Kasumi-1 (cell line): ENCODE data around the gene MAP3K20.
"Not testable (repeated sequence)": the region's sequence is repeated elsewhere in the genome, so short reads cannot be mapped to it uniquely, and the experiment has no call there.

Experiments
- DNase-seq, 2 experiments: peaks; one replicate each; lab custom pipeline; 2025; lab: John Stamatoyannopoulos, UW

The MAP3K20 gene

DNA sequence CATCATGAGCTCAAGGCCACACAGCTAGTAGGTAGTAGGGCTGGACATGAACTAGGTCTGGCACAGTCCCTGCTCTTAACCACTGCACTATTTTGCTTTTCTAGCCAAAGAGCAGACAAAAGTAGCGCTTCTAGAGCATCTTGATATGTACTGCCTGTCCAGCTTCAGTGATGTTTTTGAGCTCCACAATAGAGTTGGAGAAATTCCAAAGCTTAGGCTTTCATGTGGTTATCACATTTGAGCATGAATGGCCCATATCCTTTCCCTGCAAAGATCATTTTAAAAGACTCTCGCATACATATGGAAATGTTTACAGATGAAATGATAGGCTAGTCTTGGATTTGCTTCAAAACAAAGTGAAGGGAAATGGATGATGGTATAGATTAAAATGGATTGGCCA, 128.7 kb downstream of the MAP3K20 start:
- DNase-seq, result no peak

DNA sequence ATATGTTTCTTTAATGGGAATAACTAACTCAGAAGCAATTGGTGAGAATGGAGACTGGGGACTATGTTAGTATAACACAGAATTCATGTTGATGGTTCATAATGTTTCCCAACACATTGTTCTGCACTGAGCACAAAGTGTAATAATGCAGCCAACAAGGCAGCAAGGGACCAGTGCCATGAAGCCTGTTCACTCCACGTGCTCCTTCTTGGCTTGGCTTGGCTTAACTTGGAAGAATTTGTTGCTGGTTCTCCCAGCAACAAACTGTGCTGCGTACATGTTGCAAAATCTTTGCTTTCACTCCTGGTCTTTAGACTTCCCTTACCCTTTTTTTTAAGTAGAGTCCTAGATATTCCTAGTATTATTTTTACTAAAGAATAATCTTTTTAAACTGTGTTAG, 129.7 kb downstream of the MAP3K20 start:
- no peak for DNase-seq

DNA sequence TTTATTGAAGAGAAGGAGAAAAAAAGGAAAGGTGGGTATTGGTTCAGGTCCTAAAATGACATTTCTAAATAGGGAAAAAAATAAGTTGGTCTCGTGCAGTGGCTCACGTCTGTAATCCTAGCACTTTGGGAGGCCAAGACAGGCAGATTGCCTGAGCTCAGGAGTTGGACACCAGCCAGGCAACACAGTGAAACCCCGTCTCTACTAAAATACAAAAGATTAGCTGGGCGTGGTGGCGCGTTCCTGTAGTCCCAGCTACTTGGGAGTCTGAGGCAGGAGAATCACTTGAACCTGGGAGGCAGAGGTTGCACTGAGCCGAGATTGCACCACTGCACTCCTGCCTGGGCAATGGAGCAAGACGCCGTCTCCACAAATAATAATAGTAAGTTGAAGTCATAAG, 131.5 kb downstream of the MAP3K20 start:
- not testable (repeated sequence) for DNase-seq

DNA sequence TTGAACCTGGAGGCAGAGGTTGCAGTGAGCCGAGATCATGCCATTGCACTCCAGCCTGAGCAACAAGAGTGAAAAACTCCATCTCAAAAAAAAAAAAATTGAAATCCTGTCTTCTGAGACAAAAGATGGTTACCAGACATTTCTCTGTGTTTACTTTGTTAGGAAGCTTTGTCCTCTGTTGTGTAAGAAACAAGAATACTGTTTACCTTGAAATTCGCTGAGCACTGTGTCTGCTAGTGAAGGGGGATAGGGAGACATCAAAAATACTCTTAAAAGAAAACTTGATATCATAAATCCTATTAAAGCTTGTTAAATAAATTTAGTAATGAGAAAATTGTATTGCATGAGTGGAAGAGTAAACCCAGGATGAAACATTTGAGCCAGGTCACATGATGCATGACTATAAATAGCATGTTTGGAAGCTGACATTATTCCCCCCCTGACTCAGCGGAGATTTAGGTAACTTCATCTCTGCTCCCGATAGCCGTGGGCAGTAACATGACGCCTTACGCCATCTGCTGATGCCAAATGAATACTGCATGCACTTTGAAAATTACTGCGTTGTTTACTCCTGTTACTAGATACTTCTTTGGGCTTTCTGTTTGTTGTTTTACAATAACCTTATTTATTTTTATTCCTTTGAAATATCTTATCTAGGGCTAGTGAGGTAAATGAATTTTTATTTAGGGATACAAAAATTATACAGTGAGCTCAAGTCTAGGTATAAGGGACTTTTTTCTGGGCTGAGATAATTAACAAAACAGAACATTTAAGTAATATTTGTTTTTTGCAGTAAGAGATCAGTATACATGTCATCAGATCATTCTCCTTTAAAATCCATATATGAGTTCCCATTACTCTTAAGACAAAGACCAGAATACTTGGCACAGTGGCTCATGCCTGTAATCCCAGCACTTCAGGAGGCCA, 134.9 kb downstream of the MAP3K20 start:
- DNase-seq, result peak; percentile 82 to 87

GRCh38 chr2:173213181-173213580, 137.5 kb downstream of the MAP3K20 start:
- DNase-seq, result no peak

DNA sequence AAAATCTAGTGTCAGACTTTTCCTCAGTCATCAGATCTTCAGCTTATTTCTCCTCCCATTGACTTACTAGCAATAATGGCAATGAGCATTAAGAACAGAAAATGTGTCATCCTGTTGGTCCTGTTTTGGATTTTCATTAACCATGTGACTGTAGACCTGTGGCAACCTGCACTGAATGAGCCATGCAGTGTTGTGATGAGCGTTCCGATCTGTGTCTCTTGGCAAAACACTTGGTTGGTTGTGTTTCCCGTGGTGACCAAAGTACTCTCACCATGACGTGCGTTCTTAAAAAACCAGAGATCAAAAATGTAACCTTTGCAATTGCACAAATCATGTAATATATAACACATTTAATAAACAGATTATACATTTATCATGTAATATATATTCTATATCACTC, 138.6 kb downstream of the MAP3K20 start:
- DNase-seq, result no peak

DNA sequence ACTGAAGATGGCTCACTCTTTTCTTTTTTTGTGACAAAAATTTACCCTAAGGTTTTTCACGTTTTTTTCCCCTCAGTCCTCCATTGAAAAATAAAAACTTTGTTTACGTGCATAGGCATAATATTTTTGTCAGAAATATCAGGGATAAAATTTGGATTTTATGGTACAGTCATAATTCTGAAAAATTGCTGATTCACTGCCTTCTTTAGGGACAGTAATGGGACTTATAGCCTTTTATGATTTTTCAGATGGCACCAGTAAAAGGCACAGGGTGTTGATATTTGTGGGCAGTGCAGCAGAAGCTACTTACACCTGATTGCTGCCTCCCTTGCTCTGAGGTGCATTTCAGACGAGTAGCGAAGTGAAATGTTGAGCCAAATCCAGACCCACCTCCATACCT, 139.7 kb downstream of the MAP3K20 start:
- DNase-seq, result no peak

- no peak for DNase-seq
These were observed 140.4 kb downstream of the MAP3K20 start for GRCh38 chr2:173216051-173216450.

GRCh38 chr2:173216668-173217067, 141.0 kb downstream of the MAP3K20 start:
- peak in 1 of 2 experiments; percentile 2 for DNase-seq

- DNase-seq, result no peak
These were observed 141.6 kb downstream of the MAP3K20 start for GRCh38 chr2:173217116-173217840.

DNA sequence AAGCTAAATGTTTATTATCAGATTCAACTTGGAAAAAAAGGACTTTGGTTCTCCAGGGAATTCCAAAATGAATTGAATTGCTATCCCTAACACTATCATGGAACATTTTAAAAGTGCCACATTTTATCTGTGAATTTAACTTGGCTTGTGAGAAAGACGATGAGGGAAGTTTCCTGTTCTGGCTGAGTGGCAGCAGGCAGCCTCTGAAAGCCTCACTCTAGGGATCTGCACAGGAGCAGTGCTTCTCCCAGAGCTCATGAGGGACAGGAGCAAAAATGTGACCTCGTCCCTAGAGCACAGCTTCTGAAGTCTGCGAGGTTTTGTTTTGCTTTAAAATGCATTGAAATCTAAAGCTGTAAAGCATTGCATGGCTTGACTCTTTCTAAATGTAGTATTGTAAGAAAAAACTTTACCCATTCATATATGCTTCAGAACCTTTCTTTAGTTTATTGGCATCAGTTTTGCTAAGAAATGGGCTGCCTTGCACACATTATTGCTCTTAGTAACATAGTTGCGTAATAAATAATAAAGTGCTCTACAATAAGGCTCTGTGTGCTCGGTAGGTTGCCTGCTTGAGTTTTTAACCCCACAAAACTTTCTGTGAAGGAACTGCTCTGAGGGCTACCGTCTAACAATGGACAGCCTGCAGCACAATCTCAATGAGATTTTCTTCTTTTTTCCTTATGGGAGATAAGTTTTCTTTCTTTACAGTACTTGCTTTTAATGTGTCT, 142.8 kb downstream of the MAP3K20 start:
- DNase-seq, result peak; percentile 8 to 22

GRCh38 chr2:173221132-173221695, 145.6 kb downstream of the MAP3K20 start:
- DNase-seq, result no peak

DNA sequence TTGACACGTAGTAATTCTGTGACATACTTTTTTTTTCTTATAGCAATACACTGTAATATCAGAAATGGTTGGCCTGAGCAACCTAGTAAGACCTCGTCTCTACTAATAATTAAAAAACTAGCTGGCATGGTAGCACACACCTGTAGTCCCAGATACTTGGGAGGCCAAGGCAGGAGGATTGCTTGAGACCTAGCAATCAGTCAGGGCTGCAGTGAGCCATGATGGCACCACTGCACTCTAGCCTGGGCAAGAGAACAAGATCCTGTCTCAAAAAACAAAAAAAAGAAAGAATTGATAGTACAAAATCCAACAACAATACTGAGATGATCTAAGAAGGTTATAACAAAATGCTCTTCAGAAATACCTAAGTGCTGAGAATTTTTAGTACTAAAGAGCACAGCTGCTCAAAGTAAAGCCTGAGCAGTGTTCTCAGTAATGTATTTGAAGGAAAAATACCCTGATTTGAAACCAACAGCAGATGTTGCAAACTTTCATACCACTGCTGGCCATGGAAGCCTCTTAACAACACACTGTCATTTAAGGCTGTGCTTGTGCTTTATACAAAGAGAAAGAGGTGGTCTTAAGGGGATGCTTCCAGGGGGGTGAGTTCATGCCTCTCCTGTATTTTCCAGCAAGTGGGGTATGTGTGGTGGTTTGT, 146.4 kb downstream of the MAP3K20 start:
- DNase-seq, result no peak

DNA sequence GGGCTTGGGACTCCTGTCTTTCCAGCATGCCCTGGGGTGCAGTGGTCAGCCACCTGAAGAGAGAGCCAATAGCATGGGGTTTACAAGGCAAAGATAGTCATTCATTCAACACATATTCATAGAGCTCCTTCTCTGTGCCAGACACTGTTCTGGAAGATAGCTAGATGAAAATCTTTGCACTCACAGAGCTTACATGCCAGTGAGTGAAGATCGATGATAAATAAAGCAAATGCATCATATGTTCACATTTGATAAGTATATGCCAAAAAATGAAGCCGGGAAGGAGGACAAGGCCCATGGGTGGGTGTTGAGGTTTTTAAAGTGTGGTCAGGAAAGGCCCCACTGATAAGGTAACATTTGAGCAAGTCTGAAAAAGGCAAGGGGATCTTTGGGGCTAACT, 148.2 kb downstream of the MAP3K20 start:
- no peak for DNase-seq

- no peak for DNase-seq
These were observed 151.5 kb downstream of the MAP3K20 start for GRCh38 chr2:173226899-173227698.

- DNase-seq, result no peak
These were observed 153.4 kb downstream of the MAP3K20 start for GRCh38 chr2:173229086-173229485.

DNA sequence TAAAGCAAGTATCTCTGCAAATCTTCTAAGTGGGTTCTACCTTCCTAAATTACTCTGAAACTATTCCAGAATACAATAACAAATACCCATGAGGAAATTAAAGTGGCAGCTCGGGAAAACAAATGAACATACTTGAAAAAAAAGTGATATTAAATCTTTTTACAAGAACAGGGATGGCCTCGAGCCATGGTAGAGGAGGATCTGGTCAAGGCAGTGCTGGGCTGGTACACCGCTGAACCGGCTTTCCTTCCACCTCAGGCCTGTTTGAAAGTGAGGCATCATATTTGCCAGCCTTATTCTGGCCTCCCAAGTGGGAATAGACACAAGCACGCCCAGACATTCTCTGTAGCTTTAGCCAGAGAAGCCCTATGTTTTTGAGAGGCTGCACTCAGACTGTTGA, 154.5 kb downstream of the MAP3K20 start:
- no peak for DNase-seq

DNA sequence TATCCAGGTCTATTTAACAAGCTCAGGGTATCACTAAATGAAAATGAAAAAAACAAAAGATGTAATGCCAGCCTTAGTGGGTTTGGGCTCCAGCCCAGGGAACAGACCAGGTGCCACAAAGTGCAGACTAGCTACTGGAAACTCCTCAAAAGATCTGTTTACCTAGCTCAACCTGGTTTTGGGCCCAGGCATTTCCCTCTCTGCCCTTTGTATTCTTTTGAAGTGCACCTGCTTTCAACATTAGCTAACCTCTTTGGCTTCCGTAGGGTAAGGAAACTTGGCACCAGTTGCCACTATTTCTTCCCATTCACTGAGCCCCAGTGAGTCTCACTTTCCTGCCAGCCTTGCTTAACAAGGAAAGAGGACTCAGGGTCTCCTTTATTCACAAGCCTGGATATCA, 155.4 kb downstream of the MAP3K20 start:
- DNase-seq, result no peak

- no peak for DNase-seq
These were observed 155.8 kb downstream of the MAP3K20 start for GRCh38 chr2:173231465-173231864.

DNA sequence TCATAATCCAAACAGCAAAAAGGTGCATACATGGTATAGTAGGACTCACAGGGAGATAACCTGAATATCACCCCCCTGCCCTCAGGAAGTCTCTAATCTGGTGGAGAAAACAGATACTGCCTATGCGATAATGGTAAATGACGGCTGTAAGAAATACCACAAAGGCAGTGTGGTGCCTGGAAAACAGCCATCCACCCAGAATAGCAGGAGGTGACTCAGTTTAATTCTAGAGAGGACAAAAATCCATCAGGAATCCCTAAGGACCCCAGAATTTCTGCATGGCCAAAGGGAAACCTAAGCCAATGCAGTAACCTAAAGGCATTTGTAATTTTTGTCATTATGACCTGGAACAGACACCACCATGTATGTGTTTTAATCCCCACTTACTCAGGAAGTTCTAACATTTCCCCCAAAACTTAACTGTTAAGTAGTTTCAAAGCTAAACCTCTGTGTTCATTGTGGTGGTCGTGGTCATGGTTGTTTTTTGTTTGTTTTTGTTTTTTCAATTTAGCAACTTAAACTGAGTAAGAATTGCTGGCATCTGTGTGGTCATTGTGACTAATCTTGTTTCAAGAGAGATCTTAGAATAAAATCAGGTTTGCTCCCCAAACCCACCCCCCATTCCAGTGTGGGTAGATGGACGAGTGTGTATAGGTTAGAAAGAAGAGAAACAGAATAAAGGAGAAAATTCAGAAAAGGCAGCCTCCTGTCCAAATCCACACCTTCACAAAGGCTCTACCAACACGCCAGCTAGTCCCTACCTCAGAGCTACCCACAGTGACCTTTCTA, 157.5 kb downstream of the MAP3K20 start:
- DNase-seq, result no peak
